Liver (tissue), 9 donors: ENCODE data around the gene ERC2. TPM values are rescaled to one million over a fixed set of nuclear protein-coding genes. Genes with fewer than 3 reads are reported as not detected.

ENCODE experiments used
- DNase-seq: peaks from one replicate; pipeline ENCODE4 v3.0.0-alpha.2; 2017; ENCODE audit warnings: low spot score
- H3K27ac ChIP-seq, 2 donors: one replicate each; pipeline ENCODE4 v1.7.0; 2013; ENCODE audit warnings: inconsistent platforms in 2 of 2, low read length in 2 of 2, control low read depth in 1 of 2, low read depth in 1 of 2, mild to moderate bottlenecking in 1 of 2
- H3K27me3 ChIP-seq, 4 donors: one replicate each; pipeline versions ENCODE4 v1.6.1 to v1.7.0; 2013; ENCODE audit warnings: low read length in 3 of 4, inconsistent platforms in 1 of 4, mild to moderate bottlenecking in 1 of 4, moderate library complexity in 1 of 4; ENCODE audit not compliant: control insufficient read depth in 4 of 4, insufficient read depth in 4 of 4
- H3K36me3 ChIP-seq, 4 donors: one replicate each; pipeline versions ENCODE4 v1.6.1 to v1.7.0; 2013; ENCODE audit warnings: low read length in 3 of 4, mild to moderate bottlenecking in 3 of 4, low read depth in 1 of 4, moderate library complexity in 1 of 4; ENCODE audit not compliant: control insufficient read depth in 4 of 4, insufficient read depth in 3 of 4
- H3K4me1 ChIP-seq, 4 donors: one replicate each; pipeline versions ENCODE4 v1.6.1 to v1.7.0; 2013; ENCODE audit warnings: low read length in 3 of 4, mild to moderate bottlenecking in 3 of 4, moderate library complexity in 1 of 4; ENCODE audit not compliant: control insufficient read depth in 4 of 4, insufficient read depth in 4 of 4
- H3K4me3 ChIP-seq, 3 donors: one replicate each; pipeline versions ENCODE4 v1.6.1 to v1.7.0; 2013; ENCODE audit warnings: low read length in 3 of 3, control low read depth in 1 of 3, low read depth in 1 of 3, mild to moderate bottlenecking in 1 of 3
- H3K9ac ChIP-seq, 2 donors: one replicate each; pipeline ENCODE4 v1.7.0; 2013; ENCODE audit warnings: low read length in 2 of 2, mild to moderate bottlenecking in 2 of 2, moderate library complexity in 2 of 2, control low read depth in 1 of 2, low read depth in 1 of 2
- H3K9me3 ChIP-seq, 4 donors: one replicate each; pipeline versions ENCODE4 v1.6.1 to v1.7.0; 2013; ENCODE audit warnings: low read length in 3 of 4; ENCODE audit not compliant: control insufficient read depth in 4 of 4
- ATF3 ChIP-seq: IDR thresholded peaks from 2 replicates; pipeline ENCODE4 v1.6.1; 2016; ENCODE audit warnings: antibody characterized with exemption
- FOXA1 ChIP-seq: IDR thresholded peaks from 2 replicates; pipeline ENCODE4 v1.6.1; 2016; ENCODE audit warnings: antibody characterized with exemption
- HNF4G ChIP-seq: IDR thresholded peaks from 2 replicates; pipeline ENCODE4 v1.6.1; 2016; ENCODE audit warnings: antibody characterized with exemption
- JUND ChIP-seq, 2 donors: IDR thresholded peaks; 2 replicates each; pipeline ENCODE4 v1.6.1; 2016; ENCODE audit warnings: antibody characterized with exemption in 2 of 2
- NR2F2 ChIP-seq: IDR thresholded peaks from 2 replicates; pipeline ENCODE4 v1.6.1; 2016; ENCODE audit warnings: antibody characterized with exemption
- RAD21 ChIP-seq, 2 donors: IDR thresholded peaks; 2 replicates each; pipeline ENCODE4 v1.6.1; 2016; ENCODE audit warnings: antibody characterized with exemption in 2 of 2, mild to moderate bottlenecking in 2 of 2
- REST ChIP-seq: IDR thresholded peaks from 2 replicates; pipeline ENCODE4 v1.6.1; 2016; ENCODE audit warnings: antibody characterized with exemption, mild to moderate bottlenecking
- RXRA ChIP-seq, 2 donors: IDR thresholded peaks; 2 replicates each; pipeline ENCODE4 v1.6.1; 2017 to 2018; ENCODE audit warnings: antibody characterized with exemption in 2 of 2, mild to moderate bottlenecking in 1 of 2
- SP1 ChIP-seq: IDR thresholded peaks from 2 replicates; pipeline ENCODE4 v1.6.1; 2018; ENCODE audit warnings: antibody characterized with exemption, mild to moderate bottlenecking
- TAF1 ChIP-seq: conservative IDR thresholded peaks from 2 replicates; pipeline ENCODE4 v1.6.1; 2016; ENCODE audit warnings: antibody characterized with exemption, mild to moderate bottlenecking
- YY1 ChIP-seq: IDR thresholded peaks from 2 replicates; pipeline ENCODE4 v1.6.1; 2016; ENCODE audit warnings: antibody characterized with exemption, mild to moderate bottlenecking
- WGBS: extraction: QIAGEN DNeasy Blood & Tissue Kit; methylation state at CpG from one replicate; pipeline ENCODE4 v1.1.7; 2013; 5-methylcytosine and 5-hydroxymethylcytosine counted together
- polyA plus RNA-seq, 2 donors: library from polyadenylated mRNA; stranded (reverse) in 1 of 2; unstranded in 1 of 2; fragments of 200-250 nt in 1 of 2; fragments of >200 nt in 1 of 2; fragmentation: Nextera tagmentation in 1 of 2; extraction: Ambion mirVana in 1 of 2; gene quantifications; one replicate each; pipeline versions ENCODE4 v1.2.1 to v1.2.3, GENCODE V29; 2013 to 2015
- total RNA-seq, 2 donors: library from RNA; depleted of rRNA; stranded (reverse); fragments of >200 nt; gene quantifications; one replicate each; pipeline ENCODE4 v1.2.3, GENCODE V29; 2014
- TF ChIP-seq, protein P1 (sequence below): IDR thresholded peaks from 2 replicates; pipeline ENCODE4 v1.6.1; 2016; ENCODE audit warnings: antibody characterized with exemption
- donor health status: healthy.
- donor health status: healthy.
- donor health status: healthy.
- donor health status: healthy.
- donor health status: healthy.

Gene ERC2
- total and polyA plus RNA-seq, 4 donors: 0.14 to 0.25 TPM; not detected in 2

GRCh38 chr3:55716611-55717225, 751.5 kb downstream of the ERC2 start:
- Histone ChIP-seq H3K36me3 (no peaks in the 10 kb centered on the region), H3K4me3 (no peak overlapping the region), H3K4me1 (no peaks in the 10 kb centered on the region), H3K27me3 (no peaks in the 10 kb centered on the region), H3K9me3 (no peaks in the 10 kb centered on the region), H3K9ac (no peak overlapping the region), H3K27ac (no peak overlapping the region)
- no peak for DNase-seq
- TF ChIP-seq REST: no peak
- no peak for TF ChIP-seq ATF3
- no peak for TF ChIP-seq TAF1
- 93% methylated on average over 2 of the region's 2 CpGs for WGBS

DNA sequence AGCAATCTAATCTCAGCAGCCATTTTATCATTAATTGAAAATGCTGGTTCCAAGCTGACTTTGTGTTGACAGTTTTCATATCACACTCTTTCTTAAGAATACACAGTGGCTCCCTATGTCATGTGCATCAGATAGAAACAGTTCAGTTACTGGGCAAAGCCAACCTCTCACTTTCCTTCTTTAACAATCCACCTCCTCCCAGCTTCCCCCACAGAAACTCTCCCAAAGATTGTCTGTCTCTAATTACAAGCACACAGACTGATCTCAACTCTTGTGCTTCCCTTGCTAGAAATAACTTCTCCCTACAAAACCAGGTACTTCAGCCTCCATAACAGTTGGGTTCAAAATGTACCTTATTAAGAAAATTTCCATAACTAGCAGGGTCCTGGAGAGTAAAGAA, 752.2 kb downstream of the ERC2 start:
- Histone ChIP-seq H3K4me1 (no peaks in the 10 kb centered on the region), H3K9me3 (no peaks in the 10 kb centered on the region), H3K27ac (no peak overlapping the region), H3K4me3 (no peak overlapping the region), H3K36me3 (no peaks in the 10 kb centered on the region), H3K27me3 (no peaks in the 10 kb centered on the region), H3K9ac (no peak overlapping the region)
- no peak for DNase-seq
- TF ChIP-seq RAD21 (IDR thresholded peaks at IDR 0.05) (no peak), YY1 (no peak), HNF4G (no peak), RXRA (IDR thresholded peaks at IDR 0.05) (no peak), FOXA1 (no peak), SP1 (no peak), JUND (IDR thresholded peaks at IDR 0.05) (no peak), NR2F2 (no peak)
- TF ChIP-seq, protein P1, sequence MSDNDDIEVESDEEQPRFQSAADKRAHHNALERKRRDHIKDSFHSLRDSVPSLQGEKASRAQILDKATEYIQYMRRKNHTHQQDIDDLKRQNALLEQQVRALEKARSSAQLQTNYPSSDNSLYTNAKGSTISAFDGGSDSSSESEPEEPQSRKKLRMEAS: no peak

GRCh38 chr3:55714057-55714456, 754.2 kb downstream of the ERC2 start:
- H3K27ac ChIP-seq: no peak overlapping the region
- H3K9ac ChIP-seq: no peak overlapping the region
- no peak overlapping the region for H3K4me3 ChIP-seq
- no peak for DNase-seq
- no peaks in the 10 kb centered on the region for H3K4me1 ChIP-seq
- no peaks in the 10 kb centered on the region for H3K36me3 ChIP-seq
- H3K27me3 ChIP-seq: no peaks in the 10 kb centered on the region
- no peak for TF ChIP-seq TAF1
- TF ChIP-seq JUND (IDR thresholded peaks at IDR 0.05): no peak
- H3K9me3 ChIP-seq: no peaks in the 10 kb centered on the region
